ENCODE results near the gene CHRNA3.

The CHRNA3 gene

GRCh38 chr15:78617076-78617475, 3.7 kb downstream of the CHRNA3 start:
- H3K27ac ChIP-seq (ENCODE audit: low read length, poor library complexity, severe bottlenecking), result no peak overlapping the region
- H2BK12ac ChIP-seq (ENCODE audit: low read length in 2 of 2), result no peak overlapping the region
- 79% methylated on average over 4 of the region's 7 CpGs for WGBS

DNA sequence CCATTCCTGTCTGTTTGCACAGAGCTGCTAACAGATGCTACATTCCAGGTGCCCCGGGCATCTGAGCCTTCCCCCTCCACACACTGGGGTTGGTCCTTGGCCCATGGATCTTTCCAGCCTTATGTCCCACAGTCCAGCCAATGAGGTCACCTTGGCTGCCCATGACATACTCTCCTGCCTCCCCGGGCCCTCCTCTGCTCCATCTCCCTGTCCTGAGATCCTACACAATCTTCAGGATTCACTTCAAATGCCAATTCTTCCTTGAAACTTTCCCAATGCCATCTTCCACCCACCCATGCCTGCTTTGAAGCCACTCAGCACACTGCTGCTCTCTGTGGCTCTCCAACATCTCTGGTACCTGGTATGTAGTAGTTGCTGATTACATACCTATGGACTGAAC, 4.3 kb downstream of the CHRNA3 start:
- no peak overlapping the region for H2BK12ac ChIP-seq (ENCODE audit: low read length in 2 of 2)
- H2BK15ac ChIP-seq (ENCODE audit: low read depth, poor library complexity, severe bottlenecking), result no peak overlapping the region
- H2BK5ac ChIP-seq (ENCODE audit: low read depth, low read length, poor library complexity, severe bottlenecking), result no peak overlapping the region
- H4K8ac ChIP-seq (ENCODE audit: low read length), result no peak overlapping the region
- no peaks in the 10 kb centered on the region for H3K36me3 ChIP-seq (ENCODE audit: control insufficient read depth in 1 of 2, insufficient read depth in 2 of 2, low read depth in 1 of 2, low read length in 2 of 2)
- no peak overlapping the region for H3K9ac ChIP-seq (ENCODE audit: low read length)
- H3K23ac ChIP-seq (ENCODE audit: low read length in 2 of 2), result no peak overlapping the region
- no peak overlapping the region for H3K27ac ChIP-seq (ENCODE audit: low read length, poor library complexity, severe bottlenecking)
- H3K79me1 ChIP-seq (replicated peaks; ENCODE audit: low read length, poor library complexity, severe bottlenecking), result no peaks in the 10 kb centered on the region
- H2AK5ac ChIP-seq (ENCODE audit: low read length, severe bottlenecking), result no peak overlapping the region
- no peaks in the 10 kb centered on the region for H3K9me3 ChIP-seq (ENCODE audit: control insufficient read depth, low read length)
- 91% methylated on average over 2 of the region's 2 CpGs for WGBS
- no peak overlapping the region for H3K4ac ChIP-seq (ENCODE audit: low read depth in 1 of 2, low read length in 2 of 2)
- H3K4me3 ChIP-seq (ENCODE audit: insufficient read depth in 1 of 2, low read depth in 1 of 2, low read length in 2 of 2), result no peak overlapping the region
- H3K18ac ChIP-seq (ENCODE audit: low read depth in 1 of 2, low read length in 2 of 2), result no peak overlapping the region
- no peak overlapping the region for H2BK120ac ChIP-seq (ENCODE audit: low read depth, low read length)
- H3K14ac ChIP-seq (ENCODE audit: low read length in 2 of 2), result no peak overlapping the region
- peaks cover 24 to 28% of the 10 kb centered on the region in 2 experiments for H3K27me3 ChIP-seq (ENCODE audit: control insufficient read depth in 1 of 2, insufficient read depth in 1 of 2, low read length in 2 of 2)
- no peak overlapping the region for H2AFZ ChIP-seq (ENCODE audit: low read depth, low read length)
- DNase-seq, result no peak
- H3K4me1 ChIP-seq (ENCODE audit: control insufficient read depth, insufficient read depth, low read depth, low read length), result peaks cover 14% of the 10 kb centered on the region
- H4K91ac ChIP-seq (ENCODE audit: low read length), result no peak overlapping the region
- no peak overlapping the region for H3K4me2 ChIP-seq (ENCODE audit: low read length, poor library complexity, severe bottlenecking)

More at GRCh38 chr15:78617076-78617475, 3.7 kb downstream of the CHRNA3 start:
- Histone ChIP-seq H3K14ac (ENCODE audit: low read length in 2 of 2) (no peak overlapping the region), H3K4me1 (ENCODE audit: control insufficient read depth, insufficient read depth, low read depth, low read length) (peaks cover 14% of the 10 kb centered on the region), H3K18ac (ENCODE audit: low read depth in 1 of 2, low read length in 2 of 2) (no peak overlapping the region), H3K27me3 (ENCODE audit: control insufficient read depth in 1 of 2, insufficient read depth in 1 of 2, low read length in 2 of 2) (peaks cover 30 to 34% of the 10 kb centered on the region in 2 experiments), H2BK5ac (ENCODE audit: low read depth, low read length, poor library complexity, severe bottlenecking) (no peak overlapping the region), H3K36me3 (ENCODE audit: control insufficient read depth in 1 of 2, insufficient read depth in 2 of 2, low read depth in 1 of 2, low read length in 2 of 2) (no peaks in the 10 kb centered on the region), H2BK120ac (ENCODE audit: low read depth, low read length) (no peak overlapping the region), H3K9me3 (ENCODE audit: control insufficient read depth, low read length) (no peaks in the 10 kb centered on the region), H4K8ac (ENCODE audit: low read length) (no peak overlapping the region), H3K4me2 (ENCODE audit: low read length, poor library complexity, severe bottlenecking) (no peak overlapping the region), H3K23ac (ENCODE audit: low read length in 2 of 2) (no peak overlapping the region), H3K4ac (ENCODE audit: low read depth in 1 of 2, low read length in 2 of 2) (no peak overlapping the region), H3K4me3 (ENCODE audit: insufficient read depth in 1 of 2, low read depth in 1 of 2, low read length in 2 of 2) (no peak overlapping the region), H4K91ac (ENCODE audit: low read length) (no peak overlapping the region), H3K79me1 (replicated peaks; ENCODE audit: low read length, poor library complexity, severe bottlenecking) (no peaks in the 10 kb centered on the region), H2AK5ac (ENCODE audit: low read length, severe bottlenecking) (no peak overlapping the region), H2AFZ (ENCODE audit: low read depth, low read length) (no peak overlapping the region), H3K9ac (ENCODE audit: low read length) (no peak overlapping the region), H2BK15ac (ENCODE audit: low read depth, poor library complexity, severe bottlenecking) (no peak overlapping the region)
- DNase-seq, result no peak

GRCh38 chr15:78615151-78615589, 5.6 kb downstream of the CHRNA3 start:
- H3K79me1 ChIP-seq (replicated peaks; ENCODE audit: low read length, poor library complexity, severe bottlenecking), result no peaks in the 10 kb centered on the region
- no peak overlapping the region for H2AFZ ChIP-seq (ENCODE audit: low read depth, low read length)
- H3K18ac ChIP-seq (ENCODE audit: low read depth in 1 of 2, low read length in 2 of 2), result no peak overlapping the region
- H3K4me2 ChIP-seq (ENCODE audit: low read length, poor library complexity, severe bottlenecking), result no peak overlapping the region
- no peak overlapping the region for H2BK12ac ChIP-seq (ENCODE audit: low read length in 2 of 2)
- no peak overlapping the region for H3K4ac ChIP-seq (ENCODE audit: low read depth in 1 of 2, low read length in 2 of 2)
- no peak overlapping the region for H3K23ac ChIP-seq (ENCODE audit: low read length in 2 of 2)
- 87% methylated on average over 3 of the region's 3 CpGs for WGBS
- H3K36me3 ChIP-seq (ENCODE audit: control insufficient read depth in 1 of 2, insufficient read depth in 2 of 2, low read depth in 1 of 2, low read length in 2 of 2), result no peaks in the 10 kb centered on the region
- no peak overlapping the region for H2BK120ac ChIP-seq (ENCODE audit: low read depth, low read length)
- H3K27me3 ChIP-seq (ENCODE audit: control insufficient read depth in 1 of 2, insufficient read depth in 1 of 2, low read length in 2 of 2), result peaks cover 15 to 16% of the 10 kb centered on the region in 2 experiments
- no peak overlapping the region for H3K14ac ChIP-seq (ENCODE audit: low read length in 2 of 2)
- H2AK5ac ChIP-seq (ENCODE audit: low read length, severe bottlenecking), result no peak overlapping the region
- no peak overlapping the region for H3K9ac ChIP-seq (ENCODE audit: low read length)
- no peaks in the 10 kb centered on the region for H3K9me3 ChIP-seq (ENCODE audit: control insufficient read depth, low read length)
- H3K4me1 ChIP-seq (ENCODE audit: control insufficient read depth, insufficient read depth, low read depth, low read length), result peaks cover 5% of the 10 kb centered on the region
- H4K8ac ChIP-seq (ENCODE audit: low read length), result no peak overlapping the region
- H3K27ac ChIP-seq (ENCODE audit: low read length, poor library complexity, severe bottlenecking), result no peak overlapping the region
- H4K91ac ChIP-seq (ENCODE audit: low read length), result no peak overlapping the region
- DNase-seq, result no peak
- H2BK15ac ChIP-seq (ENCODE audit: low read depth, poor library complexity, severe bottlenecking), result no peak overlapping the region
- H2BK5ac ChIP-seq (ENCODE audit: low read depth, low read length, poor library complexity, severe bottlenecking), result no peak overlapping the region
- no peak overlapping the region for H3K4me3 ChIP-seq (ENCODE audit: insufficient read depth in 1 of 2, low read depth in 1 of 2, low read length in 2 of 2)

DNA sequence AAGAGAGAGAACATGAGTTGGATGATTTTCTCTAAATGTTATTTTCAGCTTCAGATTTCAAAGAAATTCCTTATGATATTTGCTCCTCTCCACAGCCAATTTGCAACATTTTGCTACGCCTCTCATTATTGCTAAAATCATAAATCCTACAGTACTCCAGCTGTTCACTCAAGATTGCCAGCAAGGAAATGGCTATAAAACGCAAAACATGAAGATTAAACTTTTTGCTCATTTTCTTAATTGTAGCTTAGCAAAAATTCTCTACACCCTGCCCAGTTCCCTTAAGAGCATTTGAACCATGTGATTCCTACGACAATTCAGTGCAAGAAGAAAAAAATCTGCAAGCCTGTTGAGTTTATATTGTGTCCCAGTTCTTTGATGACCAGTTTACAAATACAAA, 6.8 kb downstream of the CHRNA3 start:
- Histone ChIP-seq H3K14ac (ENCODE audit: low read length in 2 of 2) (no peak overlapping the region), H3K4me3 (ENCODE audit: insufficient read depth in 1 of 2, low read depth in 1 of 2, low read length in 2 of 2) (no peak overlapping the region), H2AK5ac (ENCODE audit: low read length, severe bottlenecking) (no peak overlapping the region), H3K27me3 (ENCODE audit: control insufficient read depth in 1 of 2, insufficient read depth in 1 of 2, low read length in 2 of 2) (peaks cover 3 to 5% of the 10 kb centered on the region in 2 experiments), H3K4me2 (ENCODE audit: low read length, poor library complexity, severe bottlenecking) (no peak overlapping the region), H2BK120ac (ENCODE audit: low read depth, low read length) (no peak overlapping the region), H3K27ac (ENCODE audit: low read length, poor library complexity, severe bottlenecking) (no peak overlapping the region), H3K9ac (ENCODE audit: low read length) (no peak overlapping the region), H4K91ac (ENCODE audit: low read length) (no peak overlapping the region), H3K36me3 (ENCODE audit: control insufficient read depth in 1 of 2, insufficient read depth in 2 of 2, low read depth in 1 of 2, low read length in 2 of 2) (no peaks in the 10 kb centered on the region), H2BK12ac (ENCODE audit: low read length in 2 of 2) (no peak overlapping the region), H2BK5ac (ENCODE audit: low read depth, low read length, poor library complexity, severe bottlenecking) (no peak overlapping the region), H3K4me1 (ENCODE audit: control insufficient read depth, insufficient read depth, low read depth, low read length) (no peaks in the 10 kb centered on the region), H3K9me3 (ENCODE audit: control insufficient read depth, low read length) (no peaks in the 10 kb centered on the region), H3K4ac (ENCODE audit: low read depth in 1 of 2, low read length in 2 of 2) (no peak overlapping the region), H2AFZ (ENCODE audit: low read depth, low read length) (no peak overlapping the region), H3K79me1 (replicated peaks; ENCODE audit: low read length, poor library complexity, severe bottlenecking) (no peaks in the 10 kb centered on the region), H2BK15ac (ENCODE audit: low read depth, poor library complexity, severe bottlenecking) (no peak overlapping the region), H3K18ac (ENCODE audit: low read depth in 1 of 2, low read length in 2 of 2) (no peak overlapping the region), H4K8ac (ENCODE audit: low read length) (no peak overlapping the region), H3K23ac (ENCODE audit: low read length in 2 of 2) (no peak overlapping the region)
- DNase-seq, result no peak
- 79% methylated on average over 2 of the region's 3 CpGs for WGBS

Data from mesenchymal stem cell (in vitro differentiated cells and primary cell).